IPS-NIHi11 (cell line): ENCODE data around the gene ZNF710.
"Not testable (repeated sequence)": the region's sequence is repeated elsewhere in the genome, so short reads cannot be mapped to it uniquely, and the experiment has no call there.

Experiments used
- DNase-seq: peaks from one replicate; pipeline ENCODE4 v3.0.0; 2012; ENCODE audit warnings: mixed read lengths, low spot score

ZNF710 gene

GRCh38 chr15:90001062-90001682 is at the start of gene ZNF710:
TSS of gene ZNF710 (plus strand) at chr15:90001324. CDS start at chr15:90067138, 65,814 bp downstream.
- peak; percentile 80 for DNase-seq

DNA sequence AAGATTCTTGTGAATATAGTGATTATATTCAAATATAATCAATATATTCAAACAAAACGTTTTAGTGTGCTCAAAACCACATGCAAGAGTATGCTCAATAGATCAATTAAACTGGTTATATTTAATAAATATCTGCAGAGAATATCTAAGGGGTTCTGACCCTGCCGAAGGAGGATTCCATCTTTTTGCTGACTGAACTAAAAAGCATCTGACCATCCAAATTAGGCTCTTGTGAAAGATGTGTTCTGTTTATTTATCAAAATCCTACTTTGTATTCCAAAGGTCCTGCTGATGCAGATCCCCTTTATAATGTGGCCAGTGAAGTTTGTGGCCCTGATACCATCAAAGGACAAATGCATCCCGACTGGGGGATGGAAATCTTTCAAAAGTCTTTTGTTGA is 46.6 kb upstream of the ZNF710 start:
- DNase-seq, result no peak

- not testable (repeated sequence) for DNase-seq
Observed at GRCh38 chr15:89955449-89955998, 45.6 kb upstream of the ZNF710 start.

DNA sequence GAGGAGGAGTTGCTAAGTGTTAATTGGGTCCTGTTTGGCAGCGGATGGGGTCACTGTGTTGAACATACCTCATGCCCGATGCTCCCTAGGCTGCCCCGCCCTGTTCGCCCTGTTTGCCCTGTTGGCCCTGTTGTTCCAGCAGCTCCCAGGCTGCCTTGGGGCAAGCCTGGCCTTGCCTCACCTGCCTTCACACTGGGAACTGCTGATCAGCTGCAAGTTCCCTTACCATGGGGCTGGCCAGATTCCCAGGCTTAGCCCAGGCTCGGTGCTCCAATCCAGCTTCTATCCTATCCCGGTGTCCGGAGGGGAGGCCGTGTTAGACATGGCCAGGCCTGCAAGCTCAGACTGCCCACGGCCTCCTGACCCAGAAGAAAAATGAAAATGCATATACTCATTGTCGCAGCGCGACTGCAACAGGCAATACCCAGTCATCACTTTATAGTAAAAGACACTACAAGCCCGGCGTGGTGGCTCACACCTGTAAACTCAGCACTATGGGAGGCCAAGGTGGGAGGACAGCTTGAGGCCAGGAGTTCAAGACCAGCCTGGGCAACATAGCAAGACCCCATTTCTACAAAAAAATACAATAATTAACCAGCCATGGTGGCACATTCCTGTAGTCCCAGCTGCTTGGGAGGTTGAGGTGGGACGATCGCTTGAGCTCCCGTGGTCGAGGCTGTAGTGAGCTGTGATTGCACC is 42.9 kb upstream of the ZNF710 start:
- DNase-seq, result no peak

GRCh38 chr15:89963301-89964231 is 37.6 kb upstream of the ZNF710 start:
- no peak for DNase-seq

- no peak for DNase-seq
Observed at GRCh38 chr15:89964232-89964954, 36.7 kb upstream of the ZNF710 start.

- DNase-seq, result no peak
Observed at GRCh38 chr15:89967881-89968280, 33.2 kb upstream of the ZNF710 start.

GRCh38 chr15:89971592-89971997 is 29.5 kb upstream of the ZNF710 start:
- DNase-seq, result peak; percentile 87

DNA sequence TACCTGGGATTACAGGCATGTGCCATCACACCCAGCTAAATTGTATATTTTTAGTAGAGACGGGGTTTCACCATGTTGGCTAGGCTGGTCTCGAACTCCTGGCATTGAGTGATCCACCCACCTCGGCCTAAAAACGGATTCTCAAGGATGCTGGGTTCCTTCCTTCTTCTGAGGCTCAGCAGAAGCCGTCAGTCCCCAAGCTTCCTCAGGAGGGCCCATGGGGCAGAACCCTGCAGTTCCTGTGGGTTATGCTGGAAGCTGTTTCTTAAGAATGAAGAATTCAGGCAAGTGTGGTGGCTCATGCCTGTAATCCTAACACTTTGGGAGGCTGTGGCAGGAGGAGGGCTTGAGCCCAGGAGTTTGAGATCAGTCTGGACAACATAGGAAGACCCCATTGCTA is 29.0 kb upstream of the ZNF710 start:
- DNase-seq, result no peak

- DNase-seq, result no peak
Observed at GRCh38 chr15:89975482-89976245, 25.5 kb upstream of the ZNF710 start.

DNA sequence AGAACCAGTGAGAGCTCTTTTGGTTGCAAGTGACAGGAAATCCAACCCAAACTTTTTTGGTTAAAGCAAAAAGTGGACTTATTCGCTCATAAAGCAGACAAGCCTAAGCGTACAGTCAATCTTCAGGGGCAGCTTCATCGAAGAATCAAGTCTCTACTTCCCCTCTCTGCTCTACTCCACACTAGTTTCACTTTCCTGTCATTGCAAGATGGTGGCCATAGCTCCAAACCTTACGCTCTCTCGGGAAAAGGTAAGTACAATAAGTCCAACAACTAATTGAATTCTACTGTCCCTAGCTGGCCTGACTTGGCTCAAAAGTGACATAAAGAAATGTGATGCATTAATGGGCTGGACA is 24.9 kb upstream of the ZNF710 start:
- no peak for DNase-seq

GRCh38 chr15:89977836-89978235 is 23.3 kb upstream of the ZNF710 start:
- DNase-seq, result not testable (repeated sequence)

GRCh38 chr15:89978914-89979313 is 22.2 kb upstream of the ZNF710 start:
- no peak for DNase-seq

DNA sequence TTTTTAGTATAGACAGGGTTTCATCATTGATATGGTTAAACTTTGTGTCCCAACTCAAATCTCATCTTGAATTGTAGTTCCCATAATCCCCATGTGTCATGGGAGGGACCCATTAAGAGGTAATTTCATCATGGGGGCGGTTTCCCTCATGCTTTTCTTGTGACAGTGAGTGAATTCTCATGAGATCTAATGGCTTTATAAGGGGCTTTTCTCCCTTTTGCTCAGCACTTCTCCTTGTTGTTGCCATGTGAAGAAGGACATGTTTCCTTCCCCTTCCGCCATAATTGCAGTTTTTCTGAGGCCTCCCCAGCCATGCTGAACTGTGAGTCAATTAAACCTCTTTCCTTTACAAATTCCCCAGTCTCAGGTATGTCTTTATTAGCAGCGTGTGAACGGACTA is 20.2 kb upstream of the ZNF710 start:
- DNase-seq, result no peak

- no peak for DNase-seq
Observed at GRCh38 chr15:89982315-89983055, 18.6 kb upstream of the ZNF710 start.

DNA sequence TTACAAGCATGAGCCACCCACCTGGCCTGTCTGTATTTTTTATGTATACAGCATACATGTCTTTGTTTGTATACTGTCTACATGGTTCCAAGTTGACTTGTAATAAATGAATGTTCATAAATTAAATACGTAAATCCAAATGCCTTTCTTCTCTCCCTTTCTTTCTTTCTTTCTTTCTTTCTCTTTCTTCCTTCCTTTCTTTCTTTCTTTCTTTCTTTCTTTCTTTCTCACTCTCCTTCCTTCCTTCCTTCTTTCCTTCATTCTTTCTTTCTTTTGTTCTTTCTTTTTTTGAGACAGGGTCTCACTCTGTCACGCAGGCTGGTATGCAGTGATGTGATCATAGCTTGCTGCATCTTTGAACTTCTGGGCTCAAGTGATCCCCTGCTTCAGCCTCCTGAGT is 17.1 kb upstream of the ZNF710 start:
- no peak for DNase-seq

- DNase-seq, result no peak
Observed at GRCh38 chr15:89984421-89985010, 16.6 kb upstream of the ZNF710 start.

DNA sequence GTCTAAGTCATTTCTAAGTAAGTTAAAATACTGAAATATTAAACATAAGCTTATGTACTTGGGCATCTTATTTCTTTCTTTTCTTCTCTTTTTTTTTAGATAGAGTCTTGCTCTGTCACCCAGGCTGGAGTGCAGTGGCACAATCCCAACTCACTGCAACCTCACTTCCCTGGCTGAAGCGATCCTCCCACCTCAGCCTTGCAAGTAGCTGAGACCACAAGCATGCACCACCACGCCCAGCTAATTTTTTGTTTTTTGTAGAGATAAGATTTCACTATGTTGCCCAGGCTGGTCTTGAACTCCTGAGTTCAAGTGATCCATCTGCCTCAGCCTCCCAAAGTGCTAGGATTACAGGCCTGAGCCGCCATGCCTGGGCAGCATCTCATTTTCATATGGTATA is 16.0 kb upstream of the ZNF710 start:
- DNase-seq, result no peak

DNA sequence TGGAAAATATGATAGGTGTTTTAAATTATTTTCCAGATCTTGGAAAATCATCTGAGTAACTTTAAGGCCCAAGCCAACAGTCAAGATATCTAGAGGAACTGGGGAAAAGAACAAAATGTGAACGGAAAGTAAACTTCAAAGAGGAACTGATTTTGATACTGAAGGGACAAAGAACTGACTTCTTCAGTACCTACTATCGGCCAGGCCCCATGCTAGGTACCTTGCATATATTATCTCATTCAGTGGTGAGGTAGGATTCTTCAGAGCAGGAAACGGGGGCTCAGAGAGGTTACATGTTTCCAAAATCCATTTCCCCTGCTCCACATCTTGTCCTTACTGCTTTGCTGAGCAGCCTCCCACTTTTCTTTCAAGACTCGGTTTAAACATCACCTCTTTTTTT is 9.8 kb upstream of the ZNF710 start:
- DNase-seq, result no peak

- DNase-seq, result no peak
Observed at GRCh38 chr15:89993349-89993748, 7.8 kb upstream of the ZNF710 start.
